Left kidney (tissue), 1 donor: ENCODE measurements around the gene OR2AK2. TPM values are rescaled to one million over a fixed set of nuclear protein-coding genes. Genes with fewer than 3 reads are reported as not detected.

Experiments
- polyA plus RNA-seq: library from polyadenylated mRNA; unstranded; fragments of 120-200 nt; gene quantifications from one replicate; pipeline ENCODE4 v1.2.1, GENCODE V29; 2013; ENCODE audit not compliant: insufficient read length

Gene OR2AK2
- polyA plus RNA-seq, 1 donor, result not detected

Other genes starting within 250 kb of the OR2AK2 start
- not detected for gene OR6F1, start 248.6 kb upstream of the OR2AK2 start, polyA plus RNA-seq
- not detected for gene OR14K1, start 226.6 kb upstream of the OR2AK2 start, polyA plus RNA-seq
- gene OR14A2, start 217.1 kb upstream of the OR2AK2 start, polyA plus RNA-seq, result not detected
- 0.08 TPM for gene OR1C1, start 204.7 kb upstream of the OR2AK2 start, polyA plus RNA-seq
- gene OR14A16, start 141.1 kb upstream of the OR2AK2 start, polyA plus RNA-seq, result not detected
- gene OR11L1, start 123.3 kb upstream of the OR2AK2 start, polyA plus RNA-seq, result not detected
- 1.0 TPM for gene TRIM58, start 108.0 kb upstream of the OR2AK2 start, polyA plus RNA-seq
- gene OR2W3, start 69.6 kb upstream of the OR2AK2 start, polyA plus RNA-seq, result 0.25 TPM
- gene OR2T8, start 45.0 kb upstream of the OR2AK2 start, polyA plus RNA-seq, result not detected
- not detected for gene OR2AJ1, start 40.3 kb upstream of the OR2AK2 start, polyA plus RNA-seq
- gene OR2L8, start 16.4 kb upstream of the OR2AK2 start, polyA plus RNA-seq, result not detected
- gene OR2L5, start 48.4 kb downstream of the OR2AK2 start, polyA plus RNA-seq, result not detected
- 0.13 TPM for gene OR2L2, start 64.8 kb downstream of the OR2AK2 start, polyA plus RNA-seq
- gene OR2L3, start 81.6 kb downstream of the OR2AK2 start, polyA plus RNA-seq, result not detected
- not detected for gene OR2L13, start 130.0 kb downstream of the OR2AK2 start, polyA plus RNA-seq
- gene OR2M5, start 179.9 kb downstream of the OR2AK2 start, polyA plus RNA-seq, result not detected
- gene OR2M2, start 209.6 kb downstream of the OR2AK2 start, polyA plus RNA-seq, result not detected
- gene OR2M3, start 232.0 kb downstream of the OR2AK2 start, polyA plus RNA-seq, result 0.08 TPM